Endodermal cell (in vitro differentiated cells): ENCODE data around the gene TEAD3. TPM values are rescaled to one million over a fixed set of nuclear protein-coding genes. Genes with fewer than 3 reads are reported as not detected.

Source experiments
- DNase-seq: peaks from one replicate; pipeline ENCODE4 v3.0.0-alpha.2; 2017
- H3K27ac ChIP-seq: 2 replicates; pipeline ENCODE4 v1.5.1; 2013; ENCODE audit warnings: mild to moderate bottlenecking, low read depth, low read length, moderate library complexity
- H3K27me3 ChIP-seq: 2 replicates; pipeline ENCODE4 v1.6.1; 2013; ENCODE audit warnings: mild to moderate bottlenecking, low read length, moderate library complexity; ENCODE audit not compliant: insufficient read depth, control insufficient read depth, poor library complexity, severe bottlenecking
- H3K36me3 ChIP-seq: 2 replicates; pipeline ENCODE4 v1.7.0; 2013; ENCODE audit warnings: mild to moderate bottlenecking, low read length, moderate library complexity; ENCODE audit not compliant: control insufficient read depth, insufficient read depth
- H3K4me1 ChIP-seq: one replicate; pipeline ENCODE4 v1.7.0; 2013; ENCODE audit warnings: low read length; ENCODE audit not compliant: control insufficient read depth, insufficient read depth
- H3K4me3 ChIP-seq: 2 replicates; pipeline ENCODE4 v1.5.1; 2013; ENCODE audit warnings: mild to moderate bottlenecking, low read length, moderate library complexity
- H3K9ac ChIP-seq: 2 replicates; pipeline ENCODE4 v1.6.1; 2013; ENCODE audit warnings: mild to moderate bottlenecking, low read length, moderate library complexity; ENCODE audit not compliant: poor library complexity, severe bottlenecking; ENCODE audit errors: extremely low read depth
- H3K9me3 ChIP-seq: 2 replicates; pipeline ENCODE4 v1.6.1; 2013; ENCODE audit warnings: mild to moderate bottlenecking, low read length, moderate library complexity; ENCODE audit not compliant: control insufficient read depth
- H3K27ac Mint-ChIP-seq: 2 replicates; pipeline ENCODE4 v1.8.0; 2020; ENCODE audit warnings: mixed read lengths
- H3K27me3 Mint-ChIP-seq: 2 replicates; pipeline ENCODE4 v1.8.0; 2021; ENCODE audit warnings: mild to moderate bottlenecking, mixed read lengths; ENCODE audit not compliant: insufficient read depth
- H3K36me3 Mint-ChIP-seq: 2 replicates; pipeline ENCODE4 v1.8.0; 2020; ENCODE audit warnings: low read depth, mixed read lengths
- H3K4me1 Mint-ChIP-seq: 2 replicates; pipeline ENCODE4 v1.8.0; 2020; ENCODE audit warnings: mixed read lengths
- H3K4me3 Mint-ChIP-seq: 2 replicates; pipeline ENCODE4 v1.8.0; 2020; ENCODE audit warnings: mild to moderate bottlenecking, moderate library complexity, mixed read lengths
- H3K9me3 Mint-ChIP-seq: 2 replicates; pipeline ENCODE4 v1.8.0; 2020; ENCODE audit warnings: mild to moderate bottlenecking, mixed read lengths
- WGBS, 2 experiments: methylation state at CpG; one replicate each; pipeline versions ENCODE4 v1.1.5 to v1.1.7; 2013; ENCODE audit warnings: missing lambda C conversion rate in 2 of 2, mixed read lengths in 1 of 2; ENCODE audit not compliant: insufficient coverage in 1 of 2, insufficient read length in 1 of 2; 5-methylcytosine and 5-hydroxymethylcytosine counted together
- long read RNA-seq, 4 experiments: library from polyadenylated mRNA in 2 of 4; library from RNA in 1 of 4; library from capped mRNA in 1 of 4; stranded (forward) in 3 of 4; unstranded in 1 of 4; transcript quantifications; one replicate each; pipeline ENCODE4 v2.0.0, GENCODE V29; 2020 to 2021; ENCODE audit warnings: inconsistent platforms in 1 of 4
- polyA plus RNA-seq, 2 experiments: library from polyadenylated mRNA; stranded (reverse); fragments of 50-300 nt; gene quantifications; one replicate each; pipeline ENCODE4 v1.2.3, GENCODE V29; 2013
- total RNA-seq, 2 donors: library from RNA; stranded (reverse); fragmentation: NEBNext Ultra II Directional in 1 of 2; extraction: Animal tissue kit (Norgen Biotek cat#: 25700) in 1 of 2; gene quantifications; 2 replicates in 1 of 2; 3 replicates in 1 of 2; pipeline ENCODE4 v1.2.1, GENCODE V29; 2021
- TF ChIP-seq, protein P1 (sequence below): fragments of 200-600 bp; sonication (generic); conservative IDR thresholded peaks from 2 replicates; pipeline ENCODE4 v1.5.0; 2021; ENCODE audit warnings: antibody characterized with exemption, mild to moderate bottlenecking

The TEAD3 gene
- 10 to 100 TPM; 22.7 to 29.2 TPM for total RNA-seq
- 32.4 TPM for polyA plus RNA-seq (2013, experiment 1 of 2)
- 30.3 TPM for polyA plus RNA-seq (2013, experiment 2 of 2)
- long read RNA-seq, experiment 1, partial matches to known transcripts, result 16 of 19 reads
- long read RNA-seq, experiment 1, other reads (novel, unspliced or antisense), result 3 of 19 reads
- long read RNA-seq, experiment 2, partial matches to known transcripts, result 9 of 43 reads
- long read RNA-seq, experiment 2, other reads (novel, unspliced or antisense), result 34 of 43 reads
- long read RNA-seq, experiment 3, partial matches to known transcripts, result 7 of 111 reads
- long read RNA-seq, experiment 3, other reads (novel, unspliced or antisense), result 104 of 111 reads
- long read RNA-seq, experiment 4, partial matches to known transcripts, result 0 of 5 reads
- long read RNA-seq, experiment 4, other reads (novel, unspliced or antisense), result 5 of 5 reads

DNA sequence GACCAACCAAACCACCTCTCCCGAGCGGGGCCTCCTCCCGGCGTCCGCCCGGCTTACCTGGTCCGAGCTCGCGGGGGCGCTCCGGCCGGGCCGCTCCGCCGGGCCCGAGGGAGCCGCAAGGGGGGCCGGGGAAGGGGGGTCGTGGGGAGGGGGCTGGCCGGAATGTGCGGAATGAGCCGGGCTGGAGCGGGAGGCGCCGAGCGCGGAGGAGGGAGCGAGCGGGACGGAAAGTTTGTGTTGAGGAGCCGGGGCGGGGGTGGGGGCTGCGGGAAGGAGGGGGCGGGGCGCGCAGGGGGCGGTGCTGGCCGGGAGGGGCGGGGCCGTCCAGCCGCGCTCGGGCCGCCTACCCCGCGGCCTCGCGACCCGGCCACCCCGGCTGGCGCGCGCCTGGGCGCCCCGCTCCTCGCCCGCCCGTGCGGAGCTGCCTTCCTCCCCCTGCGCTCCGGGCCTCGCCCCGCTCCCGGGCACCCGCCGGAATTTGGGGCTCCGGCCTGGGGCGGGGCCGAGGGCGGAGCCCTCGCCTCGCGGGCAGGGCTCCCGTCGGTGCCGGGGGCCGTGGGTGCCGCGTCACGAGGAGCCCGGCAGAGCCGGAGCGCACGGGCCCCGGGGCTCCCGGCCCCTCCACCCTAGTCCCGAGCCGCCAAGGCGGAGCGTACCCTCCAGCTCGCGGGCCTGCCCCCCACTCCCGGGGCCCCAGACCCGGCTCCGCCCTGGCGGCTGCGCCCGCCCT is at the start of gene TEAD3:
Gene TEAD3 (minus strand): TSS at position 239 of the 730 bp plus-strand sequence.
- peaks cover 43% of the 10 kb centered on the region for H3K4me1 Mint-ChIP-seq
- no peaks in the 10 kb centered on the region for H3K36me3 ChIP-seq

DNA sequence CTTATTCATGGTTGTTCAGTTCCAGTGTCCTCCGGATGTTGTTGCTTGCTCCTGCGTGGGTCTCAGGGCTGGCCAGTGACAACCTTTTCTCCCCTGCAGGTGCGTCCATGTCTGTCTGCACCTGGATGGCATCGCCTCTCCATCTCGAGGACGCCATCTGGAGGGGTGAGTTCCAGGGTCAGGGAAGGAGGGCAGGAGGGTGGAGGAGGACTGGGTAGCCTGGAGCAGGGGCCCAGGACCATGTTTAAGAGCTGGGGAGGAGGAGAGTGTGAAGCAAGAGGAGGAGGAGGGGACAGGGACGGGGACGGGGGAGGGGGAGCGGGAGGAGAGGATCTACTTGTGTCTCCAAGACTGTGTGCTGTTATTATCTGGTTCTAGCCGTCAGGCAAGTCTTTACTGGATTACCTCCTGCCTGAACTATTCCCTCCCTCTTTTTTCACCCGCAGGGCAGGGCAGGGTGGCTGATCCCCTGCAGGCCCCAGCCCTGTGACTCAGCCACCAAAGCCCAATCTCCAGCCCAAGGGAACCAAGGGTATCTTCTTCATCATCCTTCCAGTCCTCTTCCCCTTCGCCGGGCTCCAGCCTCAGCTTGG is 48.0 kb upstream of the TEAD3 start:
- Histone ChIP-seq H3K9ac (no peak overlapping the region), H3K4me1 (no peaks in the 10 kb centered on the region), H3K27me3 (no peaks in the 10 kb centered on the region), H3K27ac (no peak overlapping the region), H3K9me3 (no peaks in the 10 kb centered on the region), H3K4me3 (no peak overlapping the region), H3K36me3 (no peaks in the 10 kb centered on the region)
- TF ChIP-seq, protein P1, sequence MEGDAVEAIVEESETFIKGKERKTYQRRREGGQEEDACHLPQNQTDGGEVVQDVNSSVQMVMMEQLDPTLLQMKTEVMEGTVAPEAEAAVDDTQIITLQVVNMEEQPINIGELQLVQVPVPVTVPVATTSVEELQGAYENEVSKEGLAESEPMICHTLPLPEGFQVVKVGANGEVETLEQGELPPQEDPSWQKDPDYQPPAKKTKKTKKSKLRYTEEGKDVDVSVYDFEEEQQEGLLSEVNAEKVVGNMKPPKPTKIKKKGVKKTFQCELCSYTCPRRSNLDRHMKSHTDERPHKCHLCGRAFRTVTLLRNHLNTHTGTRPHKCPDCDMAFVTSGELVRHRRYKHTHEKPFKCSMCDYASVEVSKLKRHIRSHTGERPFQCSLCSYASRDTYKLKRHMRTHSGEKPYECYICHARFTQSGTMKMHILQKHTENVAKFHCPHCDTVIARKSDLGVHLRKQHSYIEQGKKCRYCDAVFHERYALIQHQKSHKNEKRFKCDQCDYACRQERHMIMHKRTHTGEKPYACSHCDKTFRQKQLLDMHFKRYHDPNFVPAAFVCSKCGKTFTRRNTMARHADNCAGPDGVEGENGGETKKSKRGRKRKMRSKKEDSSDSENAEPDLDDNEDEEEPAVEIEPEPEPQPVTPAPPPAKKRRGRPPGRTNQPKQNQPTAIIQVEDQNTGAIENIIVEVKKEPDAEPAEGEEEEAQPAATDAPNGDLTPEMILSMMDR, result no peak
- peaks cover 7% of the 10 kb centered on the region for H3K9me3 Mint-ChIP-seq
- 70 to 73% methylated on average over 3 to 13 of the region's 13 CpGs for WGBS, 2 experiments
- H3K4me3 Mint-ChIP-seq, result no peak overlapping the region
- peak; percentile 68 for DNase-seq
- no peaks in the 10 kb centered on the region for H3K27me3 Mint-ChIP-seq
- no peak overlapping the region for H3K27ac Mint-ChIP-seq
- no peaks in the 10 kb centered on the region for H3K36me3 Mint-ChIP-seq
- H3K4me1 Mint-ChIP-seq, result peaks cover 16% of the 10 kb centered on the region

More for the DNA sequence above, at the start of gene TEAD3:
- Histone ChIP-seq H3K9me3 (no peaks in the 10 kb centered on the region), H3K27ac (peak within 1 kb of the TSS; percentile 52), H3K4me3 (peak within 1 kb of the TSS; percentile 81), H3K9ac (peak within 1 kb of the TSS; percentile 59), H3K4me1 (peaks cover 18% of the 10 kb centered on the region), H3K27me3 (no peaks in the 10 kb centered on the region)
- Mint-ChIP-seq H3K27me3 (peaks cover 16% of the 10 kb centered on the region), H3K9me3 (no peaks in the 10 kb centered on the region), H3K36me3 (no peaks in the 10 kb centered on the region), H3K4me3 (peak within 1 kb of the TSS; percentile 73), H3K27ac (peak within 1 kb of the TSS; percentile 90)
- TF ChIP-seq, protein P1, result peak; percentile 46
- peak; percentile 95 for DNase-seq
- 0% methylated on average over 18 to 85 of the region's 98 CpGs for WGBS, 2 experiments

GRCh38 chr6:35543459-35544193 is 46.7 kb upstream of the TEAD3 start:
- Mint-ChIP-seq H3K36me3 (no peaks in the 10 kb centered on the region), H3K4me1 (peaks cover 16% of the 10 kb centered on the region), H3K9me3 (peaks cover 7% of the 10 kb centered on the region), H3K27me3 (no peaks in the 10 kb centered on the region), H3K4me3 (no peak overlapping the region), H3K27ac (no peak overlapping the region)
- Histone ChIP-seq H3K27me3 (no peaks in the 10 kb centered on the region), H3K4me1 (no peaks in the 10 kb centered on the region), H3K27ac (no peak overlapping the region), H3K4me3 (no peak overlapping the region), H3K9ac (no peak overlapping the region), H3K36me3 (no peaks in the 10 kb centered on the region), H3K9me3 (no peaks in the 10 kb centered on the region)
- peak; percentile 89 for DNase-seq
- WGBS, 2 experiments, result 89% methylated on average over 9 to 16 of the region's 16 CpGs
- TF ChIP-seq, protein P1, result no peak
